Fibroblast of lung (primary cell): Measurements from ENCODE around the gene PHRF1. TPM values are rescaled to one million over a fixed set of nuclear protein-coding genes. Genes with fewer than 3 reads are reported as not detected.
"Not testable (repeated sequence)": the region's sequence is repeated elsewhere in the genome, so short reads cannot be mapped to it uniquely, and the experiment has no call there.

Experiments
- DNase-seq, 2 donors: peaks; one replicate each; pipeline versions ENCODE4 v3.0.0 to v3.0.0-alpha.2; 2010; ENCODE audit warnings: low read depth in 2 of 2
- H2AFZ ChIP-seq: 2 replicates; pipeline ENCODE4 v1.5.1; 2012; ENCODE audit warnings: low read length, control low read depth, inconsistent platforms
- H3K27ac ChIP-seq: 2 replicates; pipeline ENCODE4 v1.5.1; 2011; ENCODE audit warnings: low read length, control low read depth; ENCODE audit not compliant: insufficient read depth
- H3K27me3 ChIP-seq: 2 replicates; pipeline ENCODE4 v1.5.1; 2011; ENCODE audit warnings: mild to moderate bottlenecking, low read length; ENCODE audit not compliant: control insufficient read depth, insufficient read depth
- H3K36me3 ChIP-seq: 2 replicates; pipeline ENCODE4 v1.5.1; 2011; ENCODE audit warnings: low read length; ENCODE audit not compliant: control insufficient read depth, insufficient read depth
- H3K4me1 ChIP-seq: 2 replicates; pipeline ENCODE4 v1.5.1; 2011; ENCODE audit warnings: low read length; ENCODE audit not compliant: control insufficient read depth, insufficient read depth; ENCODE audit errors: extremely low read depth
- H3K4me2 ChIP-seq: 2 replicates; pipeline ENCODE4 v1.5.1; 2011; ENCODE audit warnings: low read length, control low read depth; ENCODE audit not compliant: insufficient read depth; ENCODE audit errors: extremely low read depth
- H3K4me3 ChIP-seq, 4 experiments: fragments of 200-600 bp in 1 of 4; sonication (generic) in 1 of 4; replicated peaks in 1 of 4; 2 replicates each; pipeline ENCODE4 v1.5.1; 2011 to 2016; ENCODE audit warnings: low read length in 4 of 4, low read depth in 3 of 4, mild to moderate bottlenecking in 3 of 4, control low read depth in 2 of 4, inconsistent platforms in 1 of 4, mixed read lengths in 1 of 4; ENCODE audit not compliant: insufficient read depth in 1 of 4; ENCODE audit errors: control extremely low read depth in 1 of 4
- H3K79me2 ChIP-seq: 2 replicates; pipeline ENCODE4 v1.5.1; 2012; ENCODE audit warnings: mild to moderate bottlenecking, low read length, inconsistent platforms; ENCODE audit not compliant: control insufficient read depth, insufficient read depth
- H3K9ac ChIP-seq: 2 replicates; pipeline ENCODE4 v1.5.1; 2011; ENCODE audit warnings: mild to moderate bottlenecking, low read length, control low read depth; ENCODE audit not compliant: insufficient read depth
- H3K9me3 ChIP-seq: 2 replicates; pipeline ENCODE4 v1.5.1; 2012; ENCODE audit warnings: low read depth, low read length; ENCODE audit not compliant: control insufficient read depth, insufficient read depth
- H4K20me1 ChIP-seq: 2 replicates; pipeline ENCODE4 v1.5.1; 2011; ENCODE audit warnings: low read length; ENCODE audit not compliant: control insufficient read depth, insufficient read depth; ENCODE audit errors: extremely low read depth
- CTCF ChIP-seq, 2 donors: IDR thresholded peaks in 1 of 2; conservative IDR thresholded peaks in 1 of 2; 1 replicate in 1 of 2; 2 replicates in 1 of 2; pipeline ENCODE4 v1.5.1; 2011 to 2012; ENCODE audit warnings: low read length in 2 of 2, control low read depth in 1 of 2, inconsistent platforms in 1 of 2, low read depth in 1 of 2, mild to moderate bottlenecking in 1 of 2
- EZH2 ChIP-seq: IDR thresholded peaks from 2 replicates; pipeline ENCODE4 v1.5.1; 2012; ENCODE audit warnings: low read length, control low read depth, mild to moderate bottlenecking; ENCODE audit errors: missing control alignments
- polyA plus RNA-seq, 2 donors: library from polyadenylated mRNA; depleted of rRNA in 1 of 2; stranded (reverse) in 1 of 2; unstranded in 1 of 2; fragments of >200 nt; gene quantifications; 2 replicates each; pipeline ENCODE4 v1.2.1, GENCODE V29; 2011 to 2012; ENCODE audit warnings: missing spikeins in 1 of 2
- total RNA-seq: library from RNA; depleted of rRNA; stranded (reverse); fragments of >200 nt; gene quantifications from 2 replicates; pipeline ENCODE4 v1.2.1, GENCODE V29; 2014

Gene PHRF1
- total and polyA plus RNA-seq, 2 donors (not counting 1 experiment from before 2014, with no cell fraction given), result 5.9 to 16.8 TPM

GRCh38 chr11:650482-650881 is 74.2 kb downstream of the PHRF1 start:
- Histone ChIP-seq H3K27ac (no peak overlapping the region), H2AFZ (no peak overlapping the region), H3K79me2 (no peaks in the 10 kb centered on the region), H3K4me2 (no peak overlapping the region), H3K4me1 (no peaks in the 10 kb centered on the region), H3K9ac (no peak overlapping the region), H3K36me3 (peaks cover 3% of the 10 kb centered on the region), H3K9me3 (no peaks in the 10 kb centered on the region), H4K20me1 (no peaks in the 10 kb centered on the region), H3K27me3 (no peaks in the 10 kb centered on the region), H3K4me3 (no peak overlapping the region)
- DNase-seq, result peak in 1 of 2 donors; percentile 40
- TF ChIP-seq EZH2, result no peak
- no peak for TF ChIP-seq CTCF (conservative IDR thresholded peaks at IDR 0.05 in 1 of 2, IDR thresholded peaks at IDR 0.05 in 1 of 2; ENCODE audit: low read depth in 1 of 2, low read length in 2 of 2)

GRCh38 chr11:653136-653535 is 76.9 kb downstream of the PHRF1 start:
- H3K27ac ChIP-seq, H3K4me3 ChIP-seq, H3K9me3 ChIP-seq, H3K4me1 ChIP-seq, H4K20me1 ChIP-seq, H3K4me2 ChIP-seq, H2AFZ ChIP-seq, DNase-seq, H3K9ac ChIP-seq, H3K27me3 ChIP-seq, H3K79me2 ChIP-seq, H3K36me3 ChIP-seq: not testable (repeated sequence)

GRCh38 chr11:653837-654236 is 77.6 kb downstream of the PHRF1 start:
- H3K27me3 ChIP-seq, result no peaks in the 10 kb centered on the region
- peaks cover 5% of the 10 kb centered on the region for H3K36me3 ChIP-seq
- no peak overlapping the region for H3K27ac ChIP-seq
- DNase-seq, result no peak
- no peak overlapping the region for H3K4me2 ChIP-seq
- no peaks in the 10 kb centered on the region for H4K20me1 ChIP-seq
- no peak overlapping the region for H3K9ac ChIP-seq
- no peaks in the 10 kb centered on the region for H3K4me1 ChIP-seq
- no peak overlapping the region for H3K4me3 ChIP-seq
- no peaks in the 10 kb centered on the region for H3K79me2 ChIP-seq
- TF ChIP-seq CTCF (conservative IDR thresholded peaks at IDR 0.05 in 1 of 2, IDR thresholded peaks at IDR 0.05 in 1 of 2; ENCODE audit: low read depth in 1 of 2, low read length in 2 of 2) (no peak), EZH2 (no peak)
- no peak overlapping the region for H2AFZ ChIP-seq
- no peaks in the 10 kb centered on the region for H3K9me3 ChIP-seq

- H3K27me3 ChIP-seq, H4K20me1 ChIP-seq, H3K4me3 ChIP-seq, H3K36me3 ChIP-seq, H3K79me2 ChIP-seq, H3K9me3 ChIP-seq, H3K4me1 ChIP-seq, DNase-seq, H3K9ac ChIP-seq, H2AFZ ChIP-seq, H3K27ac ChIP-seq, H3K4me2 ChIP-seq: not testable (repeated sequence)
Measured at GRCh38 chr11:654444-654843, 78.2 kb downstream of the PHRF1 start.
